Measurements from ENCODE around the gene MCOLN1. TPM values are rescaled to one million over a fixed set of nuclear protein-coding genes. Genes with fewer than 3 reads are reported as not detected.
A peak's percentile ranks its signal among the peaks of the same experiment; 100 is the strongest.

The MCOLN1 gene
- total RNA-seq, 4 donors from 2014 or later: 9.1 to 25.0 (median 14.5) TPM

- Histone ChIP-seq H3K27ac (no peak overlapping the region), H3K36me3 (no peaks in the 10 kb centered on the region), H3K9me3 (no peaks in the 10 kb centered on the region), H3K4me3 (replicated peaks in 1 of 3) (no peak overlapping the region), H3K27me3 (no peaks in the 10 kb centered on the region), H3K4me1 (peaks cover 0 to 4% of the 10 kb centered on the region in 2 donors)
- peak in 1 of 2 donors; percentile 15 for DNase-seq
- intact Hi-C loops (cut with DNase I): no loop called here
- WGBS, 2 donors: 40% methylated on average over 18 to 27 of the region's 37 CpGs
- TF ChIP-seq CTCF (IDR thresholded peaks at IDR 0.05): no peak
- TF ChIP-seq POLR2A (IDR thresholded peaks at IDR 0.05): no peak
Measured at GRCh38 chr19:7482584-7483439, 39.6 kb upstream of the MCOLN1 start.

- H3K27ac ChIP-seq: no peak overlapping the region
- no peaks in the 10 kb centered on the region for H3K27me3 ChIP-seq
- 77 to 87% methylated on average over 17 of the region's 17 CpGs for WGBS, 2 donors
- H3K36me3 ChIP-seq: no peaks in the 10 kb centered on the region
- H3K9me3 ChIP-seq: no peaks in the 10 kb centered on the region
- DNase-seq: no peak
- TF ChIP-seq CTCF (IDR thresholded peaks at IDR 0.05) (no peak), POLR2A (IDR thresholded peaks at IDR 0.05) (no peak)
- H3K4me3 ChIP-seq (replicated peaks in 1 of 3): no peak overlapping the region
- peaks cover 5 to 8% of the 10 kb centered on the region in 2 donors for H3K4me1 ChIP-seq
- intact Hi-C loops (cut with DNase I): no loop called here
Measured at GRCh38 chr19:7483720-7484201, 38.7 kb upstream of the MCOLN1 start.

- intact Hi-C loops (cut with DNase I): no loop called here
- no peak for TF ChIP-seq POLR2A (IDR thresholded peaks at IDR 0.05)
- TF ChIP-seq CTCF (IDR thresholded peaks at IDR 0.05): no peak
- 70 to 74% methylated on average over 2 of the region's 2 CpGs for WGBS, 2 donors
Measured at GRCh38 chr19:7486923-7487322, 35.5 kb upstream of the MCOLN1 start.

GRCh38 chr19:7488736-7489353 is 33.6 kb upstream of the MCOLN1 start, which contains the start of gene PEX11G:
PEX11G (minus strand) TSS chr19:7489035; CDS start chr19:7489010, 25 bp downstream.
- H3K4me1 ChIP-seq: peaks cover 9 to 11% of the 10 kb centered on the region in 2 donors
- H3K9me3 ChIP-seq: no peaks in the 10 kb centered on the region
- TF ChIP-seq CTCF (IDR thresholded peaks at IDR 0.05) (peak in 1 of 6 experiments; percentile 30), POLR2A (IDR thresholded peaks at IDR 0.05) (peak in 1 of 2 donors; percentile 85)
- DNase-seq: peak; percentile 87 to 89
- WGBS, 2 donors: 0 to 2% methylated on average over 25 to 34 of the region's 49 CpGs
- H3K27ac ChIP-seq: peak within 1 kb of the TSS; percentile 77 to 84 (median 80)
- intact Hi-C loops (cut with DNase I): no loop called here
- H3K27me3 ChIP-seq: no peaks in the 10 kb centered on the region
- H3K4me3 ChIP-seq (replicated peaks in 1 of 3): peak within 1 kb of the TSS in 2 of 3 donors; percentile 58 to 81
- no peaks in the 10 kb centered on the region for H3K36me3 ChIP-seq

More at GRCh38 chr19:7486923-7487322, 35.5 kb upstream of the MCOLN1 start:
- no peaks in the 10 kb centered on the region for H3K27me3 ChIP-seq
- H3K4me3 ChIP-seq (replicated peaks in 1 of 3): no peak overlapping the region
- no peaks in the 10 kb centered on the region for H3K9me3 ChIP-seq
- no peaks in the 10 kb centered on the region for H3K36me3 ChIP-seq
- peaks cover 11 to 13% of the 10 kb centered on the region in 2 donors for H3K4me1 ChIP-seq
- H3K27ac ChIP-seq: no peak overlapping the region
- DNase-seq: no peak

Data from thyroid gland (tissue), 4 donors.